Measurements from ENCODE around the gene WDR19.
"Not testable (repeated sequence)": the region's sequence is repeated elsewhere in the genome, so short reads cannot be mapped to it uniquely, and the experiment has no call there.

Gene WDR19

DNA sequence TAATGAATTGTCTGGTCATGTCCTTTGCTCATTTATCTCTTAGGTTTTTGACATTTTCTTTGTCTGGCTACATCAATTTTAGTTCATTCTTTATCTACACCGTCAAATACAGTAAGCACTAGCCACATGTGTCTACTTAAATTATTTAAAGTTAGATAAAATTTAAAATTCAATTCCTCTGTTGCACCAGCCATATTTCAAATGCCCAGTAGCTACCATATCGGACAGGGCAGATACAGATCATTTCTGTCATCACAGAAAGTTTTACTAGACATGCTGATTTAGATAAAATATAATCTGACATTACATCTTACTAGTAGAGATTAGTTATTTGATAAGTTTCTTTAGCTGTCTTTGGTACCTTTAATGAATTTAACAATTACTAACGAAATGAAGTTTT is 61.1 kb downstream of the WDR19 start:
- no peak for TF ChIP-seq ZFX (IDR thresholded peaks at IDR 0.05; ENCODE audit: borderline replicate concordance)
- TF ChIP-seq, protein P1, sequence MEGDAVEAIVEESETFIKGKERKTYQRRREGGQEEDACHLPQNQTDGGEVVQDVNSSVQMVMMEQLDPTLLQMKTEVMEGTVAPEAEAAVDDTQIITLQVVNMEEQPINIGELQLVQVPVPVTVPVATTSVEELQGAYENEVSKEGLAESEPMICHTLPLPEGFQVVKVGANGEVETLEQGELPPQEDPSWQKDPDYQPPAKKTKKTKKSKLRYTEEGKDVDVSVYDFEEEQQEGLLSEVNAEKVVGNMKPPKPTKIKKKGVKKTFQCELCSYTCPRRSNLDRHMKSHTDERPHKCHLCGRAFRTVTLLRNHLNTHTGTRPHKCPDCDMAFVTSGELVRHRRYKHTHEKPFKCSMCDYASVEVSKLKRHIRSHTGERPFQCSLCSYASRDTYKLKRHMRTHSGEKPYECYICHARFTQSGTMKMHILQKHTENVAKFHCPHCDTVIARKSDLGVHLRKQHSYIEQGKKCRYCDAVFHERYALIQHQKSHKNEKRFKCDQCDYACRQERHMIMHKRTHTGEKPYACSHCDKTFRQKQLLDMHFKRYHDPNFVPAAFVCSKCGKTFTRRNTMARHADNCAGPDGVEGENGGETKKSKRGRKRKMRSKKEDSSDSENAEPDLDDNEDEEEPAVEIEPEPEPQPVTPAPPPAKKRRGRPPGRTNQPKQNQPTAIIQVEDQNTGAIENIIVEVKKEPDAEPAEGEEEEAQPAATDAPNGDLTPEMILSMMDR (IDR thresholded peaks at IDR 0.05) = no peak
- no peak overlapping the region for H3K27ac ChIP-seq

DNA sequence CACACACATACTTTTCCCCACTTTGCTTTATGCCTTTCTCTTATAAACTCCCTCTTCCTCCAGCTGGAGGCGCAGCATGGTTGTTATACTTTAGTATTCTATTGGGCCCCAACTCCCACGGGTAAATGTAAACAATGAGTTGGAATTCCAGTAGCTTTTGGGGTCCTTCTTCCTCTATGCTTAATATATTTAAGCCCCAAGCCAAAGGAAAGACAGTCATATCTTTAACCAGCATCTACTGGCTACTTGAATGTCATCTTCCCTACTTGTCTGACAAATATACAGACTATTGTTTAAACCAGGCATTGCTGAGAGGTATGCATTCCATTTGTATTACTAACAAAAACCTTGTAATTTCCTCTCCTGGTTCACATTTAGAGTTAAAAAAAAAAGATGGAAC is 72.9 kb downstream of the WDR19 start:
- no peak overlapping the region for H3K27ac ChIP-seq
- TF ChIP-seq ZFX (IDR thresholded peaks at IDR 0.05; ENCODE audit: borderline replicate concordance) = no peak
- TF ChIP-seq, protein P1 (IDR thresholded peaks at IDR 0.05) = 0 out of 2 replicates have a peak, but pooled peaks have one; percentile 7

DNA sequence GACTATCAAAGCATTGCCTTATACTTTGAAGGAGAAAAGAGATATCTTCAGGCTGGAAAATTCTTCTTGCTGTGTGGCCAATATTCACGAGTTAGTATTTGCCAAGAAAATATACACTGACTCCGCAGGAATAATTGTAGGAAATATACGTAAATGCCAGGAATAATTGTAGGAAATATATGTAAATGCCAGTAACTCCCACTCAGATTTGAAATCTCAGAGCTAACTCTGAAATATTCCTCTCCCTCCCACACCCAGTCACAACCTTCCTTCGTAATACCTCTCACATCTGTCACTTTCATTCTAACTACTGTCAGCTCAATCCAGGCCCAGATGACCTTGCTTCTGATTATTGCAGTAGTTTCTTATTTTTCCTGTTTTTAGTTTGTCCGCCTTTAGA is 73.5 kb downstream of the WDR19 start:
- no peak overlapping the region for H3K27ac ChIP-seq
- TF ChIP-seq, protein P1 (IDR thresholded peaks at IDR 0.05) = no peak
- TF ChIP-seq ZFX (IDR thresholded peaks at IDR 0.05; ENCODE audit: borderline replicate concordance) = no peak

DNA sequence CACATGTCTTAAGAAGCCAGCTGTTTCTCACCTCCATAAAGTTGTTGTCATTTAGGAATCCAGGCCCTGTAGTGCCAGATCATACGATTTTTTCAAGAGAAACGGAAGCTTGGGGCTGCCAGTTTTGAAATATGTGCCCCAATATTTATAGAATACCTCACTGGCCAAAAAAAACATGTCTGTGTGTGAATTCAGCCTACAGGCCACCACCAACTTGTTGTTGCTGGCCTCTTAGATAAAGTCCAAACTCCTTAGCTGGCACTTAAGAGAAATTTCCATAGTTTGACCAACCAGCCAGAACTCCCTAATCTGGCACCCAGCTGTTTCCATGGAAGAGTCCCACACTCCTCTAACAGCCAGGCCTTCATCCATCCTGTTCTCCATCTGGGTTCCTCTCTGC is 74.1 kb downstream of the WDR19 start:
- no peak for TF ChIP-seq ZFX (IDR thresholded peaks at IDR 0.05; ENCODE audit: borderline replicate concordance)
- TF ChIP-seq, protein P1 (IDR thresholded peaks at IDR 0.05) = no peak
- no peak overlapping the region for H3K27ac ChIP-seq

DNA sequence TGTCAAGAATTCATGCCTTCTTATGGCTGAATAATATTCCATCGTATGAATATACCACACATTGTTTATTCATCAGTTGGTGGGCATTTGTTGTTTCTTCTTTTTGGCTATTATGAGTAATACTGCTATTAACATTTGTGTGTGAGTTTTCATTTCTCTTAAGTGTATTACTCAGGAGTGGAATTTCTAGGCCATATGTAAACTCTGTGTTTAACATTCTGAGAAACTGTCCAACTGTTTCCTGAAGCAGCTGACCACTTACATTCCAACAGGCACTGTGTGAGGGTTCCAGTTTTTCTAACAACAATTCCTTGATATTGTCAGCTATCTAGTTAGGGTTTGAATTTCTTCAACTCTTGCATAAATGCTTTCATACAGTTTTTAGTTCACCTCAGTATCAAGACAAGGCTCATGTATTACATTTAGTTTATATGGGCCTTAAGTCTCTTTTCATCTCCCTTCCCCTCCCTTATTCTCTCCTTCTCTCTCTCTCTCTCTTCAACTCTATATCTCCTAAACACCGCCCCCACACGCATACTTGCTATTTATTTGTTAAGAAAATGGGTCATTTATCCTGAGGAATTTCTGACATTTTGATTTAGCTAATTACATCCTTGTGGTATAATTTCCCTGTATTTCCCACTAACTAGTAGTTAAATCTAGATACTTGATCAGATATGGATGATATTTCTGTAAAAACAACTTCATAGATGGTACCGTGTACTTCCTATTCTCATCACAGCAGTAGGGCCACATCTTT is 77.4 kb downstream of the WDR19 start:
- H3K27ac ChIP-seq = no peak overlapping the region
- no peak for TF ChIP-seq ZFX (IDR thresholded peaks at IDR 0.05; ENCODE audit: borderline replicate concordance)
- TF ChIP-seq, protein P1 (IDR thresholded peaks at IDR 0.05) = no peak

DNA sequence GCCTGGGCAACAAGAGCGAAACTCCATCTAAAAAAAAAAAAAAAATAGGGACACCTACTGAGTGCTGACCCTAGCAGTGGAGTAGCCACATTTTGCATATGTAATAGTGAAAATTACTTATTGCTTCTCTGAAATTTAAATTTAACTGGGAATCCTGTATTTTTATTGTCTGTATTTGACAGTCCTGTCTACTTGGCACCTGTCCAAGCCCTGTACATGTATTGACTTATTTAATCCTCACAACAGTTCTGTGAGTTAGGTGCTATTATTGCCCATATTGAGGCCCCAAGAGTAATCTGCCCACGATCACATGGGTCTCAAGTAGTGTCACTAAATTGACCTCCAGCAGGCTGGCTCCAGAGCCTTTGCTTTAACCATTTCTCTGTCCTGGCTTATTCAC is 81.6 kb downstream of the WDR19 start:
- TF ChIP-seq ZFX (IDR thresholded peaks at IDR 0.05; ENCODE audit: borderline replicate concordance) = no peak
- TF ChIP-seq, protein P1 (IDR thresholded peaks at IDR 0.05) = no peak
- H3K27ac ChIP-seq = no peak overlapping the region

DNA sequence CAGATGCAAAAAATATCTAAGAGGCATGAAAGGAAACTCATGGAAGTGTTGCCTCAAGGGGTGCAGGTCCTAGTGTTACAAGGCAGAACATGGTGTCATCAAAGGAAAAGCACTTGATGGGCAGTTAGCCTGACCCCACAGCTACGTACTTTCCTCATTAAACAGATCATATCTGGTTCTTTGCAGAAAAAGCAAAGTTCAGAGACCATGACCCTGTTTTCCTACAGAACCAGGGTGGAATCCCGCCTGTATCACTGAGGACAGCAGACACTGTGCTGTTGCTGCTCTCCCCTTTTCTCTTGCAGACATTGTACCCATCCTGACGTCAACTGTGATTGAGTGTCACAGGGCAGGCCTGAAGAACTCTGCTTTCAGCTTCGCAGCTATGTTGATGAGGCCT is 92.2 kb downstream of the WDR19 start:
- H3K27ac ChIP-seq = no peak overlapping the region
- TF ChIP-seq, protein P1 (IDR thresholded peaks at IDR 0.05) = no peak
- TF ChIP-seq ZFX (IDR thresholded peaks at IDR 0.05; ENCODE audit: borderline replicate concordance) = no peak

DNA sequence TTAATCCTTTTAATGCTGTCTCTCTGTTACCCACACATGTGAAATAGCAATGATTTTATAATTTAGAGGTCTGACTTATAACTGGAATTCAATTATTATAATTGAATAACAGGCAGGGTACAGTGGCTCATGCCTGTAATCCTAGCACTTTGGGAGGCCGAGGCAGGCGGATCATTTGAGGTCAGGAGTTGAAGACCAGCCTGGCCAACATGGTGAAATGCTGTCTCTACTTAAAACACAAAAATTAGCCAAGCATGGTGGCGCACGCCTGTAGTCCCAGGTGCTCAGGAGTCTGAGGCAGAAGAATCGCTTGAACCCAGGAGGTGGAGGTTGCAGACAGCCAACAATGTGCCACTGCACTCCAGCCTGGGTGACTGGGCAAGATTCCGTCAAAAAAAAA is 95.3 kb downstream of the WDR19 start:
- not testable (repeated sequence) for H3K27ac ChIP-seq

All from 22Rv1 (cell line).